Sigmoid colon (tissue), 3 donors: Measurements from ENCODE around the gene ATP10A.

Experiments
- POLR2A ChIP-seq, 2 donors: fragments of 450-650 bp; IDR thresholded peaks; one replicate each; pipeline ENCODE4 v1.6.1; 2016; ENCODE audit warnings: antibody characterized with exemption in 2 of 2, mild to moderate bottlenecking in 2 of 2, moderate library complexity in 2 of 2
- TF ChIP-seq, protein P1 (sequence below), 4 experiments: fragments of 450-650 bp in 3 of 4; fragments of 200-600 bp in 1 of 4; IDR thresholded peaks; one replicate each; pipeline ENCODE4 v1.5.1; 2016 to 2019; ENCODE audit warnings: antibody characterized with exemption in 4 of 4, mild to moderate bottlenecking in 3 of 4, moderate library complexity in 2 of 4

DNA sequence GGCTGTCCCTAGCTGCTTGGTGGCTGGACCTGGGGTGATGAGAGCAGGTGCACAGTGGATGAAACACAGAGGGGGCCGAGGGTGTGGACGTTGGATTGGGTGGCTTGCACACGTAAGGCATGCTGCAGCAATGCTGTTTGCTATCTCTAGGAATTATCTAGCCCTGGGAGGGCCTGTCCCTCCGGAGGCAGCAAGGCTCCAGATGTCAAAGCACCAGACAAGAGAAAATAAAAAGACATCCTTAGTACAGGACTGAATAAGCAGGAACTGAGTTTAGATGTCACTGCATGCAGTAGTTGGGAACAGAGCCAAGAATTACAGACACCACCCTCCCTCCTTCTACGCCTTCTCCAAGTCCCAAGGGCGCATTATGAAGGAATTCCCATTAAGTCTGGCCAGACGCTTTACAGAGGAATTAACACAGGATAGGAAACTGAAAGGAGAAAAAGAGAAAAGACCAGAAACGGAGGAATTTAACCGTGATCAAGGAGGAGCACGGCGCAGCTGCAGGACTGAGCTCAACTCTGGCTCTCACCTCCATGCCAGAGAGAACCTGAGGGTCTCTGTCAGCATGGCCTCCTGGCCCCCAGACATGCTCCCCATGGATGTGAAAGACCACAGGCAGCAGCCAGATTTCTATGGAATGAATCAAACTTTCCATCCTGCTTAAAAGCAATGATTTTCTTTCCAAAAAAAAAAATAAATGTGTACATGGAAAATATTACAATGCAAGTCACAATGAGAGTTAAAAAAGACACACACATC, 13.8 kb downstream of the ATP10A start:
- TF ChIP-seq POLR2A (IDR thresholded peaks at IDR 0.05): no peak
- TF ChIP-seq, protein P1, sequence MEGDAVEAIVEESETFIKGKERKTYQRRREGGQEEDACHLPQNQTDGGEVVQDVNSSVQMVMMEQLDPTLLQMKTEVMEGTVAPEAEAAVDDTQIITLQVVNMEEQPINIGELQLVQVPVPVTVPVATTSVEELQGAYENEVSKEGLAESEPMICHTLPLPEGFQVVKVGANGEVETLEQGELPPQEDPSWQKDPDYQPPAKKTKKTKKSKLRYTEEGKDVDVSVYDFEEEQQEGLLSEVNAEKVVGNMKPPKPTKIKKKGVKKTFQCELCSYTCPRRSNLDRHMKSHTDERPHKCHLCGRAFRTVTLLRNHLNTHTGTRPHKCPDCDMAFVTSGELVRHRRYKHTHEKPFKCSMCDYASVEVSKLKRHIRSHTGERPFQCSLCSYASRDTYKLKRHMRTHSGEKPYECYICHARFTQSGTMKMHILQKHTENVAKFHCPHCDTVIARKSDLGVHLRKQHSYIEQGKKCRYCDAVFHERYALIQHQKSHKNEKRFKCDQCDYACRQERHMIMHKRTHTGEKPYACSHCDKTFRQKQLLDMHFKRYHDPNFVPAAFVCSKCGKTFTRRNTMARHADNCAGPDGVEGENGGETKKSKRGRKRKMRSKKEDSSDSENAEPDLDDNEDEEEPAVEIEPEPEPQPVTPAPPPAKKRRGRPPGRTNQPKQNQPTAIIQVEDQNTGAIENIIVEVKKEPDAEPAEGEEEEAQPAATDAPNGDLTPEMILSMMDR (IDR thresholded peaks at IDR 0.05): no peak
